ENCODE measurements around the gene NAP1L4. TPM values are rescaled to one million over a fixed set of nuclear protein-coding genes. Genes with fewer than 3 reads are reported as not detected.
"Not testable (repeated sequence)": the region's sequence is repeated elsewhere in the genome, so short reads cannot be mapped to it uniquely, and the experiment has no call there.

Gene NAP1L4
- total RNA-seq, 1 experiment from 2014 or later, result 203 TPM

DNA sequence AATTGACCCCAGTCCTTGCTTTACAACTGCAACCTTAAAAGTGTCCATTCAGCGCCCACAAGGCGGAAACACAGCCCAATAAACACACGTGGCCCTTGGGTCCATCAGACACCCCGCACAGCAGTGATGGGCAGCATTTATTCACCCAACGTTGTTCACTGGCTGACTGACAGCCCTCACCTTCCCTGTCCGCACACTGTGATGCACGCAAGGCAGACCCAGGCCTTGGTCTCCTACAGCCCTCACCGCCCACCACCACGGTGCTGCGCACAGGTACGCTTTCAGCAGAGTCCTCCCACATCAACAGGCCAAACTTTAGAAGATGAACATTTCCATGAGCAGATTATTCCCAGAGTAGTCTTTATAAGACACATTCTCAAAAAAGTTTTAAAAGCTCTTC, 42.2 kb downstream of the NAP1L4 start:
- no peak for DNase-seq (ENCODE audit: low read depth, low spot score)
- in situ Hi-C loops (cut with HindIII; ENCODE audit: low pct_unique_long_range_greater_than_20kb, low sequenced_read_pairs), result no loop called here

DNA sequence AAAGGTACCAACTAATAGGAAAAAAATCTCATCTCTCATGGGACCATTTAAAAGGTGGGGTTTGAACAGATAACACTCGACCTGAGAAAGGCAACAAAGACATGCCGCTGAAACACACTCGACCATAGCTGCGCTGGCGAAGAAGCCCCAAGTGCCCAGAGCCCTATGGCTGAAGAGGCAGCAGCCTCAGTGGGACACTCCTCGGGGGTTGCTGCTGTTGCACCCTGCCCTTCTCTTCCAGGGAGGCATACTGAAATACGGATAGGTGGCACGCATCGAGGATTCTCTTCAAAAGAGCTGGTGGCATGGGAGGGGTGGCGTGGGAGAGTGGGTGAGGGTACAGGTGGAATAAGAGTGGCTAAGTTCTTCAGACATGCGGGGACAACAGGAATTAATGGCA, 44.4 kb downstream of the NAP1L4 start:
- in situ Hi-C loops (cut with HindIII; ENCODE audit: low pct_unique_long_range_greater_than_20kb, low sequenced_read_pairs), result no loop called here
- no peak for DNase-seq (ENCODE audit: low read depth, low spot score)

DNA sequence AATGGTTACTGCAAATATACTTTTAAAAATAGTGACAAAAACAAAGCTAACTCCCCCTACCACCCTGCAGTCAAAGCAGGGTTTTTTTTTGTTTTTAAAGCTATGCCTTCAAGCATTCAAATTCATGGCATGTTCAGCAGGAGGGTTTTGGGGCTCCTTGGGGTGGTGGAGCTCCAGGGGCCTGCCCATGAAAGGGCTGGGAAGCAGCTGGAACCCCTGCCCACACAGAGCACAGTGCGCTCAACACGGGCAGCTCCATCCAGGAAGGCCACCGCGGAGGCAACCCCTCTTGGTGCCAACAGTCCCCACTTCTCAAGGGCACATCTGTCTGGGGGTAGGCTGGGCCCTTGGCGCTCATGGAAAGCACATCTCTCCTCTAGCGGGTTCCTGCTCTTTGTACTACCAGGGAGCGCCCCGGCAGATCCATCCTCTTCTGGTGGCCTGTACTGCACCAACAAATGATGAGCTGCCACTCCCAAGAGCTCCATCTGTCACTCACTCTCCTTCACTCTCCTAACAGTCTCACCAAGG, 46.3 kb downstream of the NAP1L4 start:
- DNase-seq (ENCODE audit: low read depth, low spot score), result no peak
- in situ Hi-C loops (cut with HindIII; ENCODE audit: low pct_unique_long_range_greater_than_20kb, low sequenced_read_pairs), result no loop called here

DNA sequence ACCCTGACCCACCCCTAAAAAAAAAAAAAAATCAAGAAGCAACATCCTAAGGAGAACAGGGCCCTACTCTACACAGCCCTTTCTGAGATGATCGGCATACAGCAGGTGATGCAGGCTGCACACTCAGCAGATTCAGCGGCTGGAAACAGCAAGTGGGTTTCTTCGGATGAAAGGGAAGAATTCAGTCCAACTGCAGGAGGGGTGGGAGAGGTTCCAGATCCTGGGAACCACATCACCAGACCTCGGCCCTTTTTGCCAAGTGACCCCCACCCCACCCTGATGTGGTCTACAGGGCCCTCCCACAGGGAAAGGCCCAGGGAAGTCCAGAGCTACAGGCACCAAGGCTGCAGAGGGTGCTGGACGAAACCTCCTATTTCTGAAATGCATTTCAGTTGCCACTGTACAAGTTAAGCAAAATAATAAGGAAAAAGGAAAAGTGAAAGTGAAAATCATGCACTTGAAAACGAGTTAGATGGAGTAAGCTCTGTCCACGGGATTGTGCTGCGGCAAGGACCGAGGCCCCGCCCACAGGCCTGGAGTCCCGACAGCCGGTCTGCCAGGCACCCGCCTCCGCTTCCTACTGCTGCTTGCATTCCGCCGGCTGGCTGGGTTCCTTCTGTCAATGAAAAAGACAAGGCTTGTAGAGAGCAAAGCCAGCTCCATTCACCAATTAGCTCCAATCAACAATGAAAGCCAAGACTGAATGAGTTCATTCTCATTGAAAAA, 46.9 kb downstream of the NAP1L4 start:
- in situ Hi-C loops (cut with HindIII; ENCODE audit: low pct_unique_long_range_greater_than_20kb, low sequenced_read_pairs), result no loop called here
- DNase-seq (ENCODE audit: low read depth, low spot score), result no peak

DNA sequence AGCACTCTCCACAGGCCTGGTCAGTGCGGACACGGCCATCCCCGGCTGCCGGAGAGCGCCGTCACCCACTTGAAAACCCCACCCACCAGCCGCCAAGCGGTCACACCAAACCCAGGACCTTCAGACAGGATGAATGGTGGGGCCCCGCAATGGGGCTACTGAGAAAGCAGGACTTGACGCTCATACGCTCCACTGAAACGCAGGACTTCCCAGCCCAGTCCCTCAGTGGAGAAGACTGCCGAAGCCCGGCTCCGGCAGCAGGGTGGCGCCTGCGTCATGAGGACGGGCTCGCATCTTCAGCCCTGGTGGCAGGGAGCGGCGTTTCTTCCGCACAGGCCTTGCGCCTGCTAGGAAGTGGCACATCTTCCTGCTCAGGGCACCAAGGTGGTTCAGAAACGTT, 47.6 kb downstream of the NAP1L4 start:
- in situ Hi-C loops (cut with HindIII; ENCODE audit: low pct_unique_long_range_greater_than_20kb, low sequenced_read_pairs), result no loop called here

DNA sequence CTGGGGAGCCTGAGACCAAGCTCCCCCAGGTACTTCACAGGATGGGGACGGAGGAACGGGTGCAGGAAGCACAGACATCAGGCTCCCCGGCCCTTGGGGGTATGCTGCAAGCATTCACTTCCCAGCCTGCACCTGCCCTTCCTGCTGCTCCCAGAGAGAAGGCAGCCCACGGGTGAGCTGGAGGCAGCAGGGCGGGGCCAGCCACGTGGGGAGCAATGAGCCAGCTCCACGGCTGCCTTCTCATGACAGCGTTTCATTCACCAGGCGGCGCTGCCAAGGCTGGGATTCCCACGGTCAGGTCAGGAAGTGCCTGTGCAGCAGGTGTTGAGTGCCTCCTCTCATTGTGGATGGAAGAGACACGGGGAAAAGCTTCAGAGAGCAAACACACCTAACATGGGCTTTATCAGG, 48.4 kb downstream of the NAP1L4 start:
- in situ Hi-C loops (cut with HindIII; ENCODE audit: low pct_unique_long_range_greater_than_20kb, low sequenced_read_pairs), result no loop called here
- DNase-seq (ENCODE audit: low read depth, low spot score), result no peak

More for the DNA sequence above, 47.6 kb downstream of the NAP1L4 start:
- no peak for DNase-seq (ENCODE audit: low read depth, low spot score)

DNA sequence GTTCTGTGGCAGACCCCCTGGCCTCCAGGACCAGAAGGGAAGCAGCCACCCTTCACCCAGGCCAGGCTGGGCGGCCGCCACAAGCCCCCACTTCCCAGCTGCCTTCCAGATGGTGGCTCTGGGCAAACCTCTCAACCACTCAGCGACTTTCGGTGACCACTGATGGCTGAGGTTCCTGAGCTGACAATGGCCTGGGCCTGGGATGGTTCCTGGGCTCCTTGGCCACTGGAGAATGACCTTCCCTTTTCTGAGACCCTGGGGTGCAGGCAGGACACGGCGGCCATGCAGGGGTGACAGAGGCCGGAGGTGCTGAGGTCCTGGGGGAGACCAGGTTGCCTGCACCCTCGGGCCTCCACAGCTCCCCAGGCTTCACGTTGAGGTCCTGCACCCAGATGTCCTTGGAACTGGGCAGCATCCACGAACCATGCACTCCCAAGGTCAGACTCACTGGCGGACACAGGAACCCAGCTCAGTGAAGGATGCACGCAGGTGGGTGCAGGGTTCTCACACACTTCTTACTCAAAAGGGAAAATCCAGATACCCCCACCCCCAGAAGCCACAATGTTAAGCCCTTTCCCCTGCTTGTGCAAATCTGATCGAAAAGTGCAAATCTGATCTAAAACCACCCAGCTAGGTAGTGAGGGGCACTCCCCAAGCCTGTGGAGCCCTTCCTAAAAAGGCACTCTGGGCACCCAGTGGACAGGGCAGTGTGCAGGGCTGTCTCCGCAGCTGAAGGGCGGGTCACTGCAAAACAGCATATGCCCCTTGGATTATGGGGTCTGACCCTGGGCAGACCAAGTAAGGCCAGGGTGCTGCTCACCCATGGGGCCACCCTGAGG, 49.0 kb downstream of the NAP1L4 start:
- in situ Hi-C loops (cut with HindIII; ENCODE audit: low pct_unique_long_range_greater_than_20kb, low sequenced_read_pairs), result no loop called here
- DNase-seq (ENCODE audit: low read depth, low spot score), result no peak

DNA sequence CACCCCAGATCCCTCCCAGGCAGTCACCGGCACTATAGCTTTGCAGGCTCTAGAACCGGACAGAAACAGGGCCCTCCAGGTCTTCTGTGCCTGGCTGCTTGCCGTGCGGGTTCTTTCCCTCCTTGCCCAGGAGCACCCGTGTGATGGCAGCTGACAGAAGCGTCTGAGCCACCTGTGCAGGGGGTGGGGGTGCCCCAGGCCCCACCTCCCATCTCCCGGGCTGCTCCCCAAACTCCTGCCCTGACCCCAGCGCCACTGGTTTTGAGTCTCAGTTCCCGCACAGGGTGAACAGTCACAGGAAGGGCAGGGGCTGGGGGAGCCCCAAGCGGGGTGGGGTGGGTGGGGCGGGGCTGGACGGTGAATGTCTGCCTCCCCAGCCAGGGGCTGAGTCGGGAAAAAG, 49.7 kb downstream of the NAP1L4 start:
- in situ Hi-C loops (cut with HindIII; ENCODE audit: low pct_unique_long_range_greater_than_20kb, low sequenced_read_pairs), result no loop called here
- DNase-seq (ENCODE audit: low read depth, low spot score), result no peak

DNA sequence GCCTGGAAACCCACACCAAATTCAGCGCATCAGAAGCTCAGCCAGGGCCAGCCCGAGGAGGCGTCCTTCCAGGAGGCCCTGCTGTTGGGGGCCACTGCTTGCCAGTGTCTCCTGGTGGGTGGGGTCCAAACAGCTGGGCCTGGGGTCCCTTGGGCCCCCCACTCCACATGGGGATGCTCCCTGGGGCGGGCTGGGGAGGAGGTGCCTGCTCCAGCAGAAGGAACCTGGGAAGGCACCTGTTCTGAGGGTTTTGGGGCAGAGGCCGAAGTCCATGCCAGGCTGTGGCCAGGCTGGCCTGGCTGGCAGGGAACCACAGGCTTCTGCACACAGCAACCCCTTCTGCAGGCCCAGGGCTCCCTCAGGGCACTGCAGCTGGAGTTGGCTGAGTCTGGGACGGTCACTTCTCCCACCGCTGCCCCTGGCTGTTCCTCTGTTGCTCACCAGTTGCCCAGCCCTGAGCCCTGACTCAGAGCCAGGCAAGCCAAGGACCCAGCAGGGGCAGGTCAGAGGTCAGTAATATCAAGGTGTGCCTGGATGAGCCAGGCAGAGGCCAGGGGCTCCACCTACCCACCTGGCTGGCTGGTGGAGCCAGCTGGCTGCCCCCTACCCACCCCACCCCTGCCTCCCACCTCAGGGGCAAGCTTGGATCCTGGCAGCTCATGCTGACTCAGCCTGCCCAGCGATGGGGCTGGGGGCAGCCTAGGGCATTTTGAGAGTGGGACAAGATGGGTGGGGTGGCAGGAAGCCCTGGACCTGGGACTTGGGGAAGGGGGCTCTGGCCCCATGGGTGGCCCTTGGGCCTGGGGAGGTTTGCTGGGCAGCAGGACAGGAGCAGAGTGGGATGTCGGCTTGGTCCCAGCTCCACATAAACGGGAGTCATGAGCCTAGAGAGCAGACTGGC, 51.0 kb downstream of the NAP1L4 start:
- in situ Hi-C loops (cut with HindIII; ENCODE audit: low pct_unique_long_range_greater_than_20kb, low sequenced_read_pairs), result no loop called here
- DNase-seq (ENCODE audit: low read depth, low spot score), result no peak

DNA sequence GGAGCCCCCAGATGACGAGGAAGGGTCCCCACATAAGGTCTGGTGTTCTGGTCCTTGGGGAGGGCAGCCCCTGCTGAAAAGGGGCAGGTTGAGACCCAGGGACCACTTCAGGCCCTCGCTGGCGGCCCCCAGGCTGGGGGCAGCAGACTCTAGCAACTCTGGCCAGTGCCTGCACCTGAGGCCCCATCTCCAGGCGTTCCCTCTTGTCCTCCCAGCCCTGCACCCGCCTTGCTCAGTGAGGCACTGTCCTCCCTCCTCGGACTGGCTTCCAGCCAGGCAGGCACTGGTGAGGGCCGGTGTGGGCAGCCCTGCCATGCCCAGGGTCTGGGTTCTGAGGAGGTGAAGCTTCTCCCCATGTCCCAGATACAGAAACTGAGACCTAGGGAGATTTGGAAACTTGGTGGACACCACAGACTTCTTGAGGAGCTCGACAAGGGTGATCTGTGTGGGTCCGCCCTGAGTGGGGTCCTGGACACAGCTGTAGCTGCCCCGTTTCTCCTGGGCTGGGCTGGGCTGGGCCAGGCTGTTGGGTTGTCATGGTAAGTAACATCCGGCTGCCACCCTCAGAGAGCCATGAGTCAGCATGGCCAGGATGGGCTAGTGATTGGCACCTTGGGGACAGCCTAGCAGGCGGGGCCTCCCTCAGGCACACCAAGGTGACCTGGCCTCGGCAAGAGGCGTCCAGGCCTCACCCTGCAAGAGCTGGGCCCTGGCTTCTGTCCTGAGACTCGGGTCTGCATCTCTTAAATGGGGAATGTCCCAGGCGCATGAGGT, 51.8 kb downstream of the NAP1L4 start:
- no peak for DNase-seq (ENCODE audit: low read depth, low spot score)
- in situ Hi-C loops (cut with HindIII; ENCODE audit: low pct_unique_long_range_greater_than_20kb, low sequenced_read_pairs), result no loop called here

DNA sequence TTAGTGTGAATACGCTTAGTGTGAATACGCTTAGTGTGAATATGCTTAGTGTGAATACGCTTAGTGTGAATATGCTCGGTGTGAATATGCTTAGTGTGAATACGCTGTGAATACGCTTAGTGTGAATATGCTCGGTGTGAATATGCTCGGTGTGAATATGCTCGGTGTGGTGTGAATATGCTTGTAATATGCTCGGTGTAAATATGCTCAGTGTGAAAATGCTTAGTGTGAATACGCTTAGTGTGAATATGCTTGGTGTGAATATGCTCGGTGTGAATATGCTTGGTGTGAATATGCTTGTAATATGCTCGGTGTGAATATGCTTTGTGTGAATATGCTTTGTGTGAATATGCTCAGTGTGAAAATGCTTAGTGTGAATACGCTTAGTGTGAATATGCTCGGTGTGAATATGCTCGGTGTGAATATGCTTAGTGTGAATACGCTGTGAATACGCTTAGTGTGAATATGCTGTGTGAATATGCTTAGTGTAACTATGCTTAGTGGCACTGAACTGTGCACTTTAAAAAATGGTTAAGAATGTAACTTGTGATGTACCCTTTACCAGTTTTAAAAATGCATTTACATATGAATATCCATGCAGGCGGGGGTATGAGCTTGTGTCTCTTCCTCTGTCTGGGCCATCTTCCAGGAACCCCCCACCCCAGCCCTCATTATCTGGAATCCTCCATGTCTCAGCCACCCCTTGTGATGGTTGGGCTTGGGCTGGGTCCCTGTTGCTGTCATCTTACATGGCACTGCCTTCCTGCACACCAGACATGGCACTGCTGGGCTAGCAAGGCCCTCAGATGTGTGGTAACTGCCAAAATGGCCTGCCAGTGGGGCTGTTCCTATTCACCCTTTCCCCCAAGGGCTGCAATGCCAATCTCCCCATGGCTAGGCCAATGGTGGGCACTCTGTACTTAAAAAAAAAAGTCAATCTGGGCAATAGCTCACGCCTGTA, 53.4 kb downstream of the NAP1L4 start:
- DNase-seq (ENCODE audit: low read depth, low spot score); in situ Hi-C loops (cut with HindIII; ENCODE audit: low pct_unique_long_range_greater_than_20kb, low sequenced_read_pairs): not testable (repeated sequence)

DNA sequence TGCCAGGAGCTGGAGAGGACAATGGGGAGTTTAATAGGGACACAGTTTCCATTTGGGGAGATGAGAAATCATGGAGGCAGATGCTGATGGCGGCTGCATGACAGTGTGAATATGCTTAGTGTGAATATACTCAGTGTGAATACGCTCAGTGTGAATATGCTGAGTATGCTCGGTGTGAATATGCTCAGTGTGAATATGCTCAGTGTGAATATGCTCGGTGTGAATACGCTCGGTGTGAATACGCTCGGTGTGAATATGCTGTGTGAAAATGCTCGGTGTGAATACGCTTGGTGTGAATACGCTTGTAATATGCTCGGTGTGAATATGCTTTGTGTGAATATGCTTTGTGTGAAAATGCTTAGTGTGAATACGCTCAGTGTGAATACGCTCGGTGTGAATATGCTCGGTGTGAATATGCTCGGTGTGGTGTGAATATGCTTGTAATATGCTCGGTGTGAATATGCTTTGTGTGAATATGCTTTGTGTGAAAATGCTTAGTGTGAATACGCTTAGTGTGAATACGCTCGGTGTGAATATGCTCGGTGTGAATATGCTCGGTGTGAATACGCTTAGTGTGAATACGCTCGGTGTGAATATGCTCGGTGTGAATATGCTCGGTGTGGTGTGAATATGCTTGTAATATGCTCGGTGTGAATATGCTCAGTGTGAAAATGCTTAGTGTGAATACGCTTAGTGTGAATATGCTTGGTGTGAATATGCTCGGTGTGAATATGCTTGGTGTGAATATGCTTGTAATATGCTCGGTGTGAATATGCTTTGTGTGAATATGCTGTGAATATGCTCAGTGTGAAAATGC, 54.3 kb downstream of the NAP1L4 start:
- in situ Hi-C loops (cut with HindIII; ENCODE audit: low pct_unique_long_range_greater_than_20kb, low sequenced_read_pairs), result not testable (repeated sequence)

DNA sequence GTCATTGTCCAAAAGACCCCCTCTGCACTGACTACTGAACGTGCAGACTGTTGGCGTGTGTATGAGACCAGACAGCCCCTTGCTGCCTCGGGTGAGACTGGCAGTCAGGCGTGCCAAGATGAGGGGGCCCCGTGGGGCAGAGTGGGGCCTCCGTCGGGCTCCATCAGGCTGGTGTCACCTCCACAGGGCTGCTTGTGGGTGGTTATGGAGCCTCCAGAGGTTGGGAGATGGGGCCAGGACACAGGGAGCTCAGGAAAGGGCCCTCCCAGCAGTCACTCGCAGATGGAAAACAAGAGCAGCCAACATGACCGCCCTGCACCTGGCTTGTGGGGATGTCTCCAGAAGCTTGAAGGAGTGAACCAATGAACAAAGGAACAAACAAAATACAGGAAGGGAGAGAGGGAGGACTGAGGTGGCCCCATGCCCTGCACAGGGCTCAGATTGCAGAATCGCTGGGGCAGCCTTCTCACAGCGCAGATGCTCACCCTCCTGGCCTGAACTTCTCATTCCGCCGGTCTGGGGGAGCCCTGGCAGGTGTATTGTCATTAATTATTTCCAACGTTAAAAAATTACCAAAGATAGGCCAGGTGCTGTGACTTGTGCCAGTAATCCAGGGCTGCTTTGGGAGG, 57.4 kb downstream of the NAP1L4 start:
- DNase-seq (ENCODE audit: low read depth, low spot score), result no peak

More for the DNA sequence above, 54.3 kb downstream of the NAP1L4 start:
- not testable (repeated sequence) for DNase-seq (ENCODE audit: low read depth, low spot score)

DNA sequence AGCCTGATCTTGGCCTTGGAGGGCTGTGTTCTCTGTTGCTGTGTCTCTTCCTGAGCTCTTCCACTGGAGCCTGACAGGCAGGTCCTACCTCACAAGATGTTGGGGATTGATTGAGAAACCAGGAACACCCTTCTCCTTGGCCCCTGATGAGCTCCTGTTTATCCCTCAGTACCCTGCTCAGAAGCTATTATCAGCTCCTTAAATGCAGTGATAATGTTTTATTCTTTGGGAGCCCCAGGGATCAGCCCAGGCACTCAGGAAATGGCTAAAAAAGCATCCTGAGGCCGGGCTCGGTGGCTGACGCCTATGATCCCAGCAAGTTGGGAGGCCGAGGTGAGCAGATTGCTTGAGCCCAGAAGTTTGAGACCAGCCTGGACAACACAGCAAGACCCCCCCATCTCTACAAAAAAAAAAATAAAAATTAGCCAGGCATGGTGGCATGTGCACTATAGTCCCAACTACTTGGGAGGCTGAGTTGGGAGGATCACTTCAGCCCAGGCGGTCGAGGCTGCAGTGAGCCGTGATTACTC, 58.0 kb downstream of the NAP1L4 start:
- in situ Hi-C loops (cut with HindIII; ENCODE audit: low pct_unique_long_range_greater_than_20kb, low sequenced_read_pairs), result no loop called here
- no peak for DNase-seq (ENCODE audit: low read depth, low spot score)

More for the DNA sequence above, 57.4 kb downstream of the NAP1L4 start:
- in situ Hi-C loops (cut with HindIII; ENCODE audit: low pct_unique_long_range_greater_than_20kb, low sequenced_read_pairs), result no loop called here
